ENCODE data around the gene SFXN4. TPM values are rescaled to one million over a fixed set of nuclear protein-coding genes. Genes with fewer than 3 reads are reported as not detected.

Gene SFXN4
- total and polyA plus RNA-seq, 2 of the 13 experiments (the other 11 are each of a cell fraction or from before 2014, with no cell fraction given): 47.7 to 64.9 TPM

DNA sequence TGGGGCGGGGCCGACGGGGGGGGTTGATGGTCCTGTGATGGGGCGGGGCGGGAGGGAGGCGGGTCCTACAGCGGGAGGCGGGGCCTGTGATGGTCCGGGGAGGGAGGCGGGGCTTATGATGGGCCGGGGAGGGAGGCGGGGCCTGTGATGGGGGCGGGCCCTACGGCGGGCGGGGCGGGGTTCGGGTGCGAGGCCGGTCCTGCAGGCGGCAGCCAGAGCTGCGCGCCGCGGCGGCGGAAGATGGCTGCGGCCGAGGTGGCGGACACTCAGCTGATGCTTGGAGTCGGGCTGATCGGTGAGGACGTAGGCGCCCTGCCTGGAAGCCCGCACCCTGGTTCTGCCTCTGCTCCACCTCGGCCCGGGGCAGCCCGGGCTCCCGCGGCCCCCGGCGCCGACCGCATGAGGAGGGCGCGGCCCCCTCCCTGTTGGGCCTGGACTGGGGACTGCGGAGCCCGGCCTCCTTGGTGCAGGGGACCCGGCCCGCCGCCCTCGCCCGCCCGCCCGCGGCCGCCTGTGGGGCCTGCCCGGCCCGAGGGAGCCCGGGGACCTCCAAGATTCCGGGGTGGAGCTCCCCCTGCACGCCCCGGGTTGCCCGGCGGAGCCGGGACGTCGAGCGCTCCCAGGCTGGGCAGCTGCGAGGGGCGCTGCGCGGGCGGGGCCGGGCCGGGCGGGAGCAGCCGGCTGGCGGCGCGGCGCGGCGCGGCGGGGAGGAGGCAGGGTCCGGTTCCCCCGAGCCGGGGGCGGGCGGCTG, 61.4 kb downstream of the SFXN4 start, which contains the start of gene DENND10 (continued):
- TF ChIP-seq, protein P1, sequence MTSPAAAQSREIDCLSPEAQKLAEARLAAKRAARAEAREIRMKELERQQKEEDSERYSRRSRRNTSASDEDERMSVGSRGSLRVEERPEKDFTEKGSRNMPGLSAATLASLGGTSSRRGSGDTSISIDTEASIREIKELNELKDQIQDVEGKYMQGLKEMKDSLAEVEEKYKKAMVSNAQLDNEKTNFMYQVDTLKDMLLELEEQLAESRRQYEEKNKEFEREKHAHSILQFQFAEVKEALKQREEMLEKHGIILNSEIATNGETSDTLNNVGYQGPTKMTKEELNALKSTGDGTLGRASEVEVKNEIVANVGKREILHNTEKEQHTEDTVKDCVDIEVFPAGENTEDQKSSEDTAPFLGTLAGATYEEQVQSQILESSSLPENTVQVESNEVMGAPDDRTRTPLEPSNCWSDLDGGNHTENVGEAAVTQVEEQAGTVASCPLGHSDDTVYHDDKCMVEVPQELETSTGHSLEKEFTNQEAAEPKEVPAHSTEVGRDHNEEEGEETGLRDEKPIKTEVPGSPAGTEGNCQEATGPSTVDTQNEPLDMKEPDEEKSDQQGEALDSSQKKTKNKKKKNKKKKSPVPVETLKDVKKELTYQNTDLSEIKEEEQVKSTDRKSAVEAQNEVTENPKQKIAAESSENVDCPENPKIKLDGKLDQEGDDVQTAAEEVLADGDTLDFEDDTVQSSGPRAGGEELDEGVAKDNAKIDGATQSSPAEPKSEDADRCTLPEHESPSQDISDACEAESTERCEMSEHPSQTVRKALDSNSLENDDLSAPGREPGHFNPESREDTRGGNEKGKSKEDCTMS (CRISPR knock-in tag; conservative IDR thresholded peaks at IDR 0.05): no peak
- TF ChIP-seq ZNF564 (CRISPR knock-in tag; IDR thresholded peaks at IDR 0.05): no peak
- TF ChIP-seq IRF2 (CRISPR knock-in tag; IDR thresholded peaks at IDR 0.05): no peak
- TF ChIP-seq ZFX (CRISPR knock-in tag; IDR thresholded peaks at IDR 0.05; ENCODE audit: low read depth): peak; percentile 91
- TF ChIP-seq, protein P2, sequence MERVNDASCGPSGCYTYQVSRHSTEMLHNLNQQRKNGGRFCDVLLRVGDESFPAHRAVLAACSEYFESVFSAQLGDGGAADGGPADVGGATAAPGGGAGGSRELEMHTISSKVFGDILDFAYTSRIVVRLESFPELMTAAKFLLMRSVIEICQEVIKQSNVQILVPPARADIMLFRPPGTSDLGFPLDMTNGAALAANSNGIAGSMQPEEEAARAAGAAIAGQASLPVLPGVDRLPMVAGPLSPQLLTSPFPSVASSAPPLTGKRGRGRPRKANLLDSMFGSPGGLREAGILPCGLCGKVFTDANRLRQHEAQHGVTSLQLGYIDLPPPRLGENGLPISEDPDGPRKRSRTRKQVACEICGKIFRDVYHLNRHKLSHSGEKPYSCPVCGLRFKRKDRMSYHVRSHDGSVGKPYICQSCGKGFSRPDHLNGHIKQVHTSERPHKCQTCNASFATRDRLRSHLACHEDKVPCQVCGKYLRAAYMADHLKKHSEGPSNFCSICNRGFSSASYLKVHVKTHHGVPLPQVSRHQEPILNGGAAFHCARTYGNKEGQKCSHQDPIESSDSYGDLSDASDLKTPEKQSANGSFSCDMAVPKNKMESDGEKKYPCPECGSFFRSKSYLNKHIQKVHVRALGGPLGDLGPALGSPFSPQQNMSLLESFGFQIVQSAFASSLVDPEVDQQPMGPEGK (CRISPR knock-in tag; IDR thresholded peaks at IDR 0.05): peak; percentile 59
- TF ChIP-seq, protein P3, sequence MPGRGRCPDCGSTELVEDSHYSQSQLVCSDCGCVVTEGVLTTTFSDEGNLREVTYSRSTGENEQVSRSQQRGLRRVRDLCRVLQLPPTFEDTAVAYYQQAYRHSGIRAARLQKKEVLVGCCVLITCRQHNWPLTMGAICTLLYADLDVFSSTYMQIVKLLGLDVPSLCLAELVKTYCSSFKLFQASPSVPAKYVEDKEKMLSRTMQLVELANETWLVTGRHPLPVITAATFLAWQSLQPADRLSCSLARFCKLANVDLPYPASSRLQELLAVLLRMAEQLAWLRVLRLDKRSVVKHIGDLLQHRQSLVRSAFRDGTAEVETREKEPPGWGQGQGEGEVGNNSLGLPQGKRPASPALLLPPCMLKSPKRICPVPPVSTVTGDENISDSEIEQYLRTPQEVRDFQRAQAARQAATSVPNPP (CRISPR knock-in tag; IDR thresholded peaks at IDR 0.05): no peak
- peak; percentile 18; the same call in 1 of the 2 replicates for TF ChIP-seq FOSL2 (CRISPR knock-in tag; IDR thresholded peaks at IDR 0.05)
- peak; percentile 71 for TF ChIP-seq SAP130 (CRISPR knock-in tag; IDR thresholded peaks at IDR 0.05; ENCODE audit: low read depth)
- TF ChIP-seq CCDC6 (CRISPR knock-in tag; IDR thresholded peaks at IDR 0.05): peak; percentile 13; the same call in 1 of the 2 replicates
- 0 out of 2 replicates have a peak, but pooled peaks have one; percentile 22 for TF ChIP-seq ZNF709 (CRISPR knock-in tag; IDR thresholded peaks at IDR 0.05)
- no peak for TF ChIP-seq ATF1 (CRISPR knock-in tag; IDR thresholded peaks at IDR 0.05)
- TF ChIP-seq MEIS1 (CRISPR knock-in tag; IDR thresholded peaks at IDR 0.05; ENCODE audit: borderline replicate concordance): 0 out of 2 replicates have a peak, but pooled peaks have one; percentile 30
- peak; percentile 73; the same call in 1 of the 2 replicates for TF ChIP-seq ZNF33B (CRISPR knock-in tag; IDR thresholded peaks at IDR 0.05)
- TF ChIP-seq RFX1 (IDR thresholded peaks at IDR 0.05): no peak
- 0 out of 2 replicates have a peak, but pooled peaks have one; percentile 27 for TF ChIP-seq ERF (CRISPR knock-in tag; IDR thresholded peaks at IDR 0.05)
- peak; percentile 82 for TF ChIP-seq RBFOX2 (IDR thresholded peaks at IDR 0.05; ENCODE audit: low read depth, low read length)
- TF ChIP-seq, protein P4, sequence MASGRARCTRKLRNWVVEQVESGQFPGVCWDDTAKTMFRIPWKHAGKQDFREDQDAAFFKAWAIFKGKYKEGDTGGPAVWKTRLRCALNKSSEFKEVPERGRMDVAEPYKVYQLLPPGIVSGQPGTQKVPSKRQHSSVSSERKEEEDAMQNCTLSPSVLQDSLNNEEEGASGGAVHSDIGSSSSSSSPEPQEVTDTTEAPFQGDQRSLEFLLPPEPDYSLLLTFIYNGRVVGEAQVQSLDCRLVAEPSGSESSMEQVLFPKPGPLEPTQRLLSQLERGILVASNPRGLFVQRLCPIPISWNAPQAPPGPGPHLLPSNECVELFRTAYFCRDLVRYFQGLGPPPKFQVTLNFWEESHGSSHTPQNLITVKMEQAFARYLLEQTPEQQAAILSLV (CRISPR knock-in tag; IDR thresholded peaks at IDR 0.05; ENCODE audit: borderline replicate concordance): peak; percentile 71; the same call in 1 of the 2 replicates
- peak; percentile 58; the same call in 1 of the 2 replicates for TF ChIP-seq ZFP82 (CRISPR knock-in tag; IDR thresholded peaks at IDR 0.05; ENCODE audit: borderline replicate concordance)
- no peak for TF ChIP-seq MTA1 (CRISPR knock-in tag; IDR thresholded peaks at IDR 0.05; ENCODE audit: borderline replicate concordance)
